OCI-M2 (cell line): Measurements from ENCODE around the gene ARHGAP20.
"Not testable (repeated sequence)": the region's sequence is repeated elsewhere in the genome, so short reads cannot be mapped to it uniquely, and the experiment has no call there.

Experiments
- DNase-seq: peaks from one replicate; lab custom pipeline; 2025; ENCODE audit not compliant: unreplicated experiment; lab: John Stamatoyannopoulos, UW

The ARHGAP20 gene

GRCh38 chr11:110619366-110619765 is 92.9 kb downstream of the ARHGAP20 start:
- DNase-seq: not testable (repeated sequence)

DNA sequence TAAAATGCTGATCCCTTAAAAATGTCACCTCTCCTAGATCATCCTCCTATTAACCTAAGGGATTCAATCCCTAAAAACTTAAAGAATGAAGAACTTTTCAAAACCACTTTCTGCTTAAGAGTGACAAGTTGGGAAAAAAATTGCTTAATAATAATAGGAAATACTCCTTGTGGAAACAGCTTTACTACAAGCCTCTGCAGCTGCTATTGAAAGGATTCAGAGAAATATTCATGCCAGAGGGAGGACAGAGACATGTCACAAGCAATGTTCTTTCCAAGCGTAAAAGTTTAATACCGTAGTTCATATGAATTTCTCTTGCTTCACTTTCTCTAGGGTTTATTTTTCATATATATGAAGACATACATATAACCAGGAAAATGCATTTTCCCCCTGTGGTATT is 98.2 kb downstream of the ARHGAP20 start:
- no peak for DNase-seq

DNA sequence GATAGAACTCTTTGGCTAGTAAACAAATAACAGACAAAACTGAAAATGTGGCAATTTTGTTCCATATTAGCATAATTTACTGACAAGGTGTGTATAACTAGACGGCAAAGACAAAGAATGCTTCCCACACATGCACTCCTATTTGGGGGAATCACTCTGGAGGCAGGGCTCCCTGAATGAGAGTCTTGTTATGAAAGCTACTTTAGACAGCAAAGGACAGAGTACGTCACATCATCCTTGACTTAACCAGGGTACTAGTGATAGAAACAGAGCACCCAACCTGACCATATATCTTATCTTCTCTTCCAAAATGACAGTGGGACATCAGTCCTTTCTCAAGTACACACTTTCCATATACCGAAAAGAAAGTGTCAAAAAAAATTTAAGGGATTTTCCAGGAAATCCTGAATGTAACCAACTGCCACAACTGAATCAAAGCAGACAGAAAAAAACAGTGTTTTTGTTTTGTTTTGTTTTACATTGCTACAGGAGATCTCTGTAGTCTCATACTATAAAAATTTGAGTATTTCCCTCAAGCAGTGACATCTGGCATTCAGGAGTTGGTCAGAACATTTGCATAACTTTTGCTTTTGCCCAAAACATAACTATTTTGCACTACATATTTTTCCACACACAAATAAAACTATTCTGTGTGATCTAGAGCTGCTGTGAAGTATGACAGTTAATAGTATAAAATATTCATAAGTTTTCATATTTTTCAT is 98.9 kb downstream of the ARHGAP20 start:
- DNase-seq: no peak

GRCh38 chr11:110606415-110606814 is 105.8 kb downstream of the ARHGAP20 start:
- DNase-seq: no peak

- no peak for DNase-seq
Observed at GRCh38 chr11:110601936-110602335, 110.3 kb downstream of the ARHGAP20 start.

- DNase-seq: no peak
Observed at GRCh38 chr11:110600322-110600721, 111.9 kb downstream of the ARHGAP20 start.

DNA sequence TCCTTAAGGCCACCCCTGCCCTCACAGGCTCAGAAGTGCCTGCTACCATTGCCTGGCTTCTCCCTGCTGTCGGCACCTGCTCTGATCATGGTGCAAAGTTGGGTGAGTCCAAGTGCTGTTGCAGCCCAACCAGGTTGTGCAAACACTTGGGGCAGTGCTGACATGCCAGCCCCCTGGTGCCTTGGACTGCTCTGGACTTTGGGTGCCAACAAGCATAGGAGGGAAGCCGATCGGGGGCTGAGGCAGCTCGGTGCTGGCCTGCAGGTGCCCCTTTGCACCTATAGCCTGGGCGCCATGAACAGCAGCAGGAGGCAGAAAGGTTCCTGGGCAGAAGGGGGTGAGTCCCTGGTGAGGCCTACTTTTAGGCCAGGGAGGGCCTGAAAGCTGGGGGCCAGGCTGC is 113.0 kb downstream of the ARHGAP20 start:
- DNase-seq: no peak

DNA sequence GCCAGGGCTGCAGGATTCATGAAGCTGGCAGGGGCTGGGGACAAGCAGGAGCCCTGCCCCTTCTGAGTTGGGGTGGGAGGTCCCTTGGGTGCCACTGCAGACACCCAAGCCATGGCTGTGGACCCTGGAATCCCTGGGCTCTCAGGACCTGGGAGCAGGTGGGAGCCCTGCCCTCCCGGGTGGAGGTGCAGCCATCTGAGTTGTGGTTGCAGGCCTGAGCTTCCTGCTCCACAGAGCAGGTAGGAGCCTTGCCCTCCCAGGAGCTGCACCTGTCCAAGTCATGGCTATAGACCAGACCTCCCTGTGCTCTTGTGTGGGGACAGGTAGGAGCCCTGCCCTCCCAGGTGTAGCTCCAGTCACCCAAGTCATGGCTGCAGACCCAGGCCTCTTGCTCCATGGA is 113.5 kb downstream of the ARHGAP20 start:
- no peak for DNase-seq

DNA sequence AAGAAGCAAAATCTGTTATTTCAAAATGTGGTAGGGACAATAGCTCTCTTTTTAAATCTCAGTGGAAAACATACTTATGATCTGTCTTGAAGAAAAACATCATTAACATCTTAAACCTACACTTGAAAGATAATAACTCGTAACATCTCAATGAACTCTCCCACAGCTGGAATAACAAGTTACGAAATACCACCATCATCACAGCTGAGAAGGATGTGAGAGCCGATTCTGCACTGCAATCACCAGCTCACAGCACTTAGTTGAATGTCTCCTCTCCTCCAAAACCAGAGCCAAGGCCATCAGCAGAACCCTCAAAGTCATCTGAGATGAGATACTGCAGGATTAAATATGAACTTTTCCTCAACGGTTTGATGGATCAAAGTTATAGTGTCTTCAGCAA is 124.3 kb downstream of the ARHGAP20 start:
- DNase-seq: no peak

DNA sequence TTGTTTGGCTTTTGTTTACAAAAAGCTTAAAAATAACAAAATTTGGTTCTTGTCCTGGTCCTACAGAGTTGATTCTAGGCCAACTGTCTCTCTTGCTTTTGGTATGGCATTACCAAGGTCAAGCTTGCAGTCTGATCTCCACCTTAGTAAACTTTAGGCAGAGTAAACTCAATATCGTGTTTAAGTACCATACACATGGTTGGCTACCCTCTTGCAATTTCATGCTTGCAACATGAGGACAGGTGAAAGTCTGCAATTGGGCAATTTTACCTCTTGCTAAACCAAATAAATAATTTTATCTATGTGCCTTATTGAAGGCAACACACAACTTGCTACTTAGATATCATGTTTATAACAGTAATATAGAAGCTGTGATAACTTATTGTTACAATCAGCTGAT is 125.1 kb downstream of the ARHGAP20 start:
- no peak for DNase-seq

GRCh38 chr11:110584150-110584549 is 128.1 kb downstream of the ARHGAP20 start:
- no peak for DNase-seq

- no peak for DNase-seq
Observed at GRCh38 chr11:110582728-110583432, 129.4 kb downstream of the ARHGAP20 start.

GRCh38 chr11:110580571-110580970 is 131.7 kb downstream of the ARHGAP20 start:
- DNase-seq: no peak

DNA sequence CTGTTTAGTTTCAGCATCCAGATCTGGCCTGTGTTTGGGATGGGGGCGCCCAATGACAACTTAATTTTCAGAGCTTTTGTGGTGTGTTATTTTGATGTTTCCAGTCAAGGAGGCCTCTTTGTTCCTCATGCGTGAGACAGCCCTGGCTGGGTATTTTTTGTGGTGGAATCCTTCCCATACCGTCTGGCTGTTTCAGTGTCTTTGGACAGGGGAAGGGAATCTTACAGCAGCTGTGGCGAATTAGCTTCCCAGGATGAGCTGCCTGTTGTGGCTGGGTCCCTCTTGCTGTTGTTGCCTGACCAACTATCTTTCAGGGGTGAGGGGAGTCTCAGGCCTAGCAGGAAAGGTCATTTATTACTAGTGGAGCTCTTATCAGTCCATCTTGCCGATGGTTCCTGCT is 138.8 kb downstream of the ARHGAP20 start:
- DNase-seq: no peak

DNA sequence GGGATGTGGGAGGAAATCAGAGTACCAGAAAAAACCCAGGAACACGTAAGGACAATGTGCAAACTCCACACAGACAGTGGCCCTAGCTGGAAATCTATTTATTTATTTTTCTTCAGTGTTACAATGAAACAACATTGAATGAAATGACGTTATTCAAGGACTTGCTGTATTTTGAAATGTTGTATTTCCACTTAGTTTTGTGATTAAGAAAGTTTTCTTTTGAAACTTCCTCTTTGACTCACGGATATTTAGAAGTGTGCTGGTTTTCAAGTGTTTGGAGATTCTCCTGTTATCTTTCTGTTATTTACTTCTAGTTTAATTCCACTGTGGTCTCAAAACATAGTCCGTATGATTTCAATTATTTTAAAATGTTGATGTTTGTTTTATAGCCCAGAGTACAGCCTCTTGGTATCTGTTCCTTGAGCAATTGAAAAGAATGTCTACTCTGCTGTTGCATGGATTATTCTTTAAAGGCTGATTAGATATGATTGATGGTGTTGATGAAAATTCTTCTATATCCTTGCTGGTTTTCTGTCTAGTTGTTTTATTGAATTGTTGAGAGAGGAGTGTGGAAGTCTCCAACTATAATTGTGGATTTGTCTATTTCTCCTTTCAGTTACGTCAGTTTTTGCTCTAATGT is 141.0 kb downstream of the ARHGAP20 start:
- DNase-seq: no peak

DNA sequence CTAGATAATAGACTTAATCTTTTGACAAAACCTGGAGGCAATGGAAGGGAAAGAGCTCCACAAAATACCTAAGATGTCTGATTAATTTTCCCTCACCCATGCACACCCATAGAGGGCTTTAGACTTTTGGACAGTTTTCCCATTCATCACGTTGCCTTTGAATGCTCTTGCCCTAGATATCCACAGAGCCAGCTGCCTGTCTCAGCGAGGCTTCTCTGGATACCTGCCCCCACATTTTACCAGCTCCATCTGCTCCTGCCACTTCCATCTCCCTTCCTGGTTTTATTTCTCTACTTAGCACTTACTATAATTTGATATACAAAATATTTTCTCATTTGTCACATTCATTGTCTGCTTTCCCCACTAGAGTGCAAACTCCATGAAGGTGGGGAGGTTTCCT is 145.7 kb downstream of the ARHGAP20 start:
- DNase-seq: no peak

- no peak for DNase-seq
Observed at GRCh38 chr11:110565357-110566336, 146.6 kb downstream of the ARHGAP20 start.

DNA sequence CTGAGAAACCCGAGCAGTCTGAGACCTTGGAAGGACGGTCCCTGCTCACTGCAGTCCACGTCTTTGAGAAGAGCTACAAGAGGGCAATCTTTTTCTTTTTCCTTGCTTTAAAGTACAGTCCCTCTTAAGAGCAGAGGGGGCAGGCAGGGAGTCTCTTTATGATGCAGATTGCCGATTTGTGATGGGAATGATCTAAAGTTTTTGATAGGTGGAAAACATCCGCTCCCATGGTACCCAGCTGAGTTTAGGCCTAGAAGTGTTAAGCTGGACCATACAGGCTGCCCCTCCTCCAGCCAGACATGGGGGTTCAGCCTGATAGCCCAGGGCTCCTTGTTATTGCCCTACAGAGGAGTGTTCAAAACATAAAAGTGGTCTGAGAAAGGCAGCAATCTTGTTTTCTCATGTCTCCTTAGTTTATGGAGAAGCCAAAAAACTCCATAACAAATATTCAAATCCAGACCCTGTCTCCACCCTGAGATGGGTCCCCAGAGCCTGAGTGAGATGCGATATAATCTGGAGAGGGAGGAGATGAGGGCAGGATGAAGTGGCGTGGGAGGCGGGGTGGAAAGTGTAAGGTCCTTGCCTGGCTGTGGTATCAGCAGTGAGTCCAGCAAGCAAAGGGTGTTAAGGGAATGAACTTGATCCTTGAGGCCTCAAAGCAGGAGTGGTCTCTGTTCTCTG is 147.4 kb downstream of the ARHGAP20 start:
- no peak for DNase-seq

GRCh38 chr11:110544779-110545178 is 167.5 kb downstream of the ARHGAP20 start:
- no peak for DNase-seq

- DNase-seq: no peak
Observed at GRCh38 chr11:110538154-110538553, 174.1 kb downstream of the ARHGAP20 start.
